Hematopoietic multipotent progenitor cell treated with erythropoietin and hydrocortisone succinate and interleukin-3 and kit ligand, for 4 days (in vitro differentiated cells): ENCODE data around the gene SLC16A8.
A peak's percentile ranks its signal among the peaks of the same experiment; 100 is the strongest.
"Not testable (repeated sequence)": the region's sequence is repeated elsewhere in the genome, so short reads cannot be mapped to it uniquely, and the experiment has no call there.

ENCODE experiments used
- DNase-seq: peaks from one replicate; pipeline ENCODE4 v3.0.0-alpha.2; 2015

SLC16A8 gene

DNA sequence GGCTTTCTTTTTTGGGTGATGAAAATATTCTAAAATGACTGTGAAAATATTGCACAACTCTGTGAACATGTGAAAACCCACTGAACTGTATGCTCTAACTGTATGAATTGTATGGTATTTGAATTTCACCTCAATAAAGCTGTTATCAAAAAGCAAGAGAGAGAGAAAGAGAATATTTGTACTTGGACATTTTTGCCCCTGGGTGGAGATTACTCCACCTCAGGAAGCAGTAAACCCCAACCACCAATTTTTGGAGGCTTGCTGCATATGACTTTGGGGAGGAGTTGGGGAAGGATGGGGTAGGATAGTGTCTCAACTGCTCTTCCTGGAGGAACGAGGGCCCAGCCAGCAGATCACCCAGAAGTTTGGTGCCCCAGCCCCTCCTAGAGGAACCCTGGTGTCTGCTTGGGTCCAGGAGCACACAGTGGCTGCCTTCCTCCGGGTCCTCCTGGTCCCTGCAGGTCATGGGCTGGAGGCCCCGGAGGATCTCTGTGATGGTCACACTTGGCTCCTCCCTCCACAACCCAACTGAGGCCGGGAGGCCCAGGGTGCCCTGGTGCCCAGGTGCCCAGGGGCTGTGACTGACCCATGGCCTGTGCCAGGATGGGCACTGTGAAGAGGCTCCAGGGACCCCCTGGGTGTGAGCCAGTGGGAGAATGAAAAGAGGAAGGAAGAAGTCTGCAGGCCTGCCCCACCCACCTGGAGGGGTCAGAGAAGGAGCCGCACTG, 42.1 kb downstream of the SLC16A8 start:
- DNase-seq = peak; percentile 25

DNA sequence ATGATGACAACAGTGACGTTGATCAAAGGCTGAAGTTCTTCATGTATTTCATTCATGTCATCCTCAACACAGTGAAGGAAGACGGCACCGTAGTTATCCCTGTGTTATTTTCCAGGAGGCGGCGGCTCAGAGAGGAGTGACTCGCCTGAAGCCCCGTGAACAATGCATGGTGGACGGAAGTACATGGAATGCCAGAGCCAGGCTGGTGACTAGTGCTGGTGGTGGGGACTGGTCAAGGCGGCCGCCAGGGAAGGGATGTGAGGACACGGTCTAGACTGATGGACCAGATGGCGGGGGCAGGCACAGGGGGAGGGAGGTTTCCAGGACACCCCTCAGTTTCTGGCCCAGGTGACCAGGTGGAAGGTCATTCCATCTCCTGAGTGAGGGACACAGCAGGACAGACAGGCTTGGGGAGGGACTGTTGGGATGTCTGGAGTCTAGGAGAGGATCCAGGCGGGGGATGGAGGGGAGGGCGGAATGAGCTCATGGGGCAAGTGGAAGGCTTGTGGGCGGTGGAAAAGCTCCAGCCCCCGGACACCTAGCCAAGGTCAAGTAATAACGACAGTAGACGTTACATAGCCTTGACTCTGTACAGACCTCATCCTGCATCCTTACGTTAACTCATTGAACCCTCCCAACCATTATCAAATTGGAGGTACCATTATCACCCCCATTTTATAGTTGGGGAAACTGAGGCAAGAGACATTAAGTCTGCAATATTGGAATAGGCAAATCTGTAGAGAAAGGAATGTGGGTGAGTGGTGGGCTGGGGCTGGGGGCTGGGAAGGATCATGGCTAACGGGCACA, 42.8 kb downstream of the SLC16A8 start:
- no peak for DNase-seq

DNA sequence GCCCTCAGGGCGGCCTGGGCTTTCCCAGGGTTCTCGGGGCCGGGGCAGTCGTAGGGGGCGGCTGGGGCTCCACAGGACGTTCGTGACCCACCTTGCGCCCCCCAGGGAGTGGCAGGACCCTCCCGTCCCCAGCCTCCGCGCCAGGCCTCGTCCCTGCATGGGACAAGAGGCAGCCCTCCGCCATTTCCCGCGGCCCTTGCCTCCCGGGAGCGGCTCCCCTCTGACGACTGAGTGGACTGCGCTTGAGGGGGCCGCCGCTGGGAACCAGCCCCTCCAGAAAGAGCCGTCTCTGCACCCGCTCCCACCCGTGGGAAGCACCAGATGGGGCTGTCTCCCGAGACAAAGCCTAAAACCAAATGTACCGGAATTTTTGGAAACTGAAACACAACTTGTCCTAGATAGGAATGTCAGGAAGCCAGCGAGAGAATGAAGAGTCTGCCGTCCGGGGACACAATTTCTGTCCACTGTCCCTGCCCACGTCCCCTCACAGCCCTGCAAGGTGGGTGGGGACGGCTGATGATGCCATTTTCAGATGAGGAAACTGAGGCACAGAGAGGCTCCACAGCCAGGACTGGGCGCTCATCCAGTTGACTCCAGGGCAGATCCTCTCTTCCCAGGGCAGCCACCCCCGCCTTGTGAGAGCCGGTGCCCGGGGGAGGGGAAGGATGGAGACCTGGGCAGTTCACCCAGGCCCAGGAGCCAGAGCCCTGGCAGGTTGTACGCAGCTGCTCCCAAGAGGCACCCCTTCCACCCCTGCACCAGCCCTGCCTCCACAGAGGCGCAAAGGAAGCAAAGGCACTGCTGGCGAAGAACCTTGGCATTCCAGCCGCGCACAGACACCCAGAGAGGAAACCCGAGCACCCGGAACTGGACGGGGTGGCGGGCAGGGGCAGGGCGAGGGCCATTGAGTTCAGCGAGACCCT, 44.8 kb downstream of the SLC16A8 start:
- DNase-seq = no peak

DNA sequence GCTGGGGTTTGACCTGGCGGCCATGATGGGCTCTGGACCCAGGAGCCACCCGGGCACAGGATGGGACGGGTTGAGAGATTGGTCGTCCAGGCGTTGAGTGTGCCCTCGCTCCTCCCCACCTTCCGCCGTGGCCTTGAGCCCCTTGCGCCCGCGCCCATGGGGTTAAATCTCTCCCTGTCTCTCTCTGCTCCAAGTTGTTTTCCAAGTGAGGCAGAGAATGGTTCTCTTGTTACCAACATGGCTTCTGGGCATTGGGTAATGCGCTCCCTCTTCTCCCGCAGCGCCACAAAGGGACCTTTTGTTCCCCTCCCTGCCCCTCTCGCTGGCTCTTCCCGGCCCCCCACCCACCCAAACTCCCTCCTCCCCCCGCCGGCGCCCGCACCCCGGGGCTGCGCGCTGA, 45.6 kb downstream of the SLC16A8 start:
- DNase-seq = no peak

DNA sequence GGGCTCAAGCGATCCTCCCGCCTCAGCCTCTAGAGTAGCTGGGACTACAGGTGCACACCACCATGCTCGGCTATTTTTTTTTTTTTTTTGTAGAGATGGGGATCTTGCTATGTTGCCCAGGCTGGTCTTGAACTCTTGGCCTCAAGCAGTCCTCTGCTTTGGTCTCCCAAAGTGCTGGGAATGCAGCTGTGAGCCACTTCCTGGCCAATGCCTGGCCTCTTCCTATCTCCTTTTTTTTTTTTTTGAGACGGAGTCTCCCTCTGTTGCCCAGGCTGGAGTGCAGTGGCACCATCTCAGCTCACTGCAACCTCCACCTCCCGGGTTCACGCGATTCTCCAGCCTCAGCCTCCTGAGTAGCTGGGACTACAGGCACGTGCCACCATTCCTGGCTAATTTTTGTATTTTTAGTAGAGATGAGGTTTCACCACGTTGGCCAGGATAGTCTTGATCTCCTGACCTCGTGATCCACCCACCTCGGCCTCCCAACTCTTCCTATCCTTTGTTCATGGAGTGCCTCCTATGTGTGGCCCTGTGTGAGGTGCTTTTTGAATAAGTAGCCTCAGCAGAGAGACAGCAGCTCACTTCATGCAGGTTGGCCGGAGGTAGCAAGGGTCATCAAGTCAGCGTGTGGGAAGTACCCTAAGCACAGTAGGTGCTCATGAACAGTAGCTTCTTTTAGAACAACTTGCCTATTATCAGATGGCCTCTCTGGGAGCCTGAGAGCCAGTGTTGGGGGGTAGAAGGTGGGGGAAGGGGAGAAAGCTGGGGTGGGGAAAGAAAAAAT, 46.4 kb downstream of the SLC16A8 start:
- DNase-seq = not testable (repeated sequence)

DNA sequence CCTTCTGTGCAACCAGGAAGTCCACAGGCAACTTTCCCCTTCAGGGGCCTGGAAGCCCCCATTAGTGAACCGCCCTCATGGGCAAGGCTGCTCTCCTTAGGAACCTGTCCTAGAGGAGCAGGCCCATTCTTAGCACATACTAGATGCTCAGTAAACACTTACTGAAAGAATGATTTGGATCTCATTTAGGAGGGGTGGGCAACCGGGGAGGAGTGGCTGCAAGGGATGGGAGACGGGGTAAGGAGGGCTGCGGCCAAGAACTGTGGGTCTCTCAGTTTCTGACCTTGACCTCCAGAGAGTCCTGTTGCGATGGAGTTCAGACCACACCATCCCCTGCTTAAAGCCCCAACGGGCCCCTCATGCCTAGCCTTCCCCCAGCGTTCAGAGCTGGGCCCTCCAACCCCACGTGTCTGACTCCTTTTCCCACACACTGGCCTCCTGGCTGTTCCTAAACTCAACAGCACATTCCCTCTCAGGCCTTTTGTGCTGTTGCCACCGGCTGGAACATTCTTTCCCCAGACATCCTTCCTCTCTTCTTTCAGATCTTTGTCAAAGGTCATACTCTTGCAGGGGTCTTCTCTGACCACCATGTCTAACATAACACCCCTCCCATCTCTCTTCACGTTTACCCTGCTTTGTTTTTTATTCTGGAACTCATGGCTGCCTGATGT, 47.5 kb downstream of the SLC16A8 start:
- no peak for DNase-seq

DNA sequence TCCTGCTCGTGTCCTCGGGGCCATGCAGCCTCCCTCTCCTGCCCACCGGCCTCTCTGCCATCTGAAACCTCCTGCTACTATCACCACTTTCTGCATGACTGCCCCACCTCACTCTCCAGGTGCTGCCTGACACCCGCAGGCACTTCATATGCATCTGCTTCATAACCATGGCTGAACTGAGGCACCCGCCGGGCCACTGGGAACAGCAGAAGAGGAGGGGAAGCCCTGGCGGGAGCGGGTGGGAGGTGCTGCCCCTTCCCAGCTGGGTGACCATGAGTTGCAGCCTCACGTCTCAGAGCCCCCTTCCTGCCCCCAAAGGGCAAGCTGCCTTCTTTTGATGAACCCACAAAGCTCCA, 48.5 kb downstream of the SLC16A8 start:
- no peak for DNase-seq

DNA sequence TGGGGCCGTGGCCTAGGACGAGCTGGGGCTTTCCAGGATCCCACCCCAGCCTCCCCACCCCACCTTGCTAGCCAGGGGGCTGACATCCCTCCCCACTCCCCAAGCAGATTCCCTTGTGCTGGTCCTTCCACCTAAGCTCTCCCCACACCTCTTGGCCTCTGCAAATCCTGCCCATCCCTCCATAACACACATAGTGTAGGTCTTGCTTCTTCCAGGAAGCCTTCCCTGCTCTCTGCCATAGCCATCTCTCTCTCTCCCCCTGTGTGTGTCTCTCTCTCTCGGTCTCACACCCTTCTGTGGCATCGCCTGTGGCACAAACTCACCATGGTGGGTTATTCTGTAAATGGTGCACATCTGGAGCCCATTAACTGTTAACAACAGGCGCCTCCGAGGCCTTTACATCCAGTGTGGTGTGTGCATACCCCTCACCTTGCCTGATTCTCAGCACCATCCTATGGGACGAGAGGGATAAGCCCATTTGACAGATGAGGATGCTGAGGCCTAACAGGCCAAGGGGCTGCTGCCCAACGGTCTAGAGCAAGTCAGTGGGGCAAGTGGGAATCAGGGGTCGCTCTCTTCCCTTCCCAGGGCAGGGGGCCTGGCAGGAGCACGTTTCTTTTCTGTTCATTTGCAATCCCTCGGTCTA, 49.0 kb downstream of the SLC16A8 start:
- no peak for DNase-seq

DNA sequence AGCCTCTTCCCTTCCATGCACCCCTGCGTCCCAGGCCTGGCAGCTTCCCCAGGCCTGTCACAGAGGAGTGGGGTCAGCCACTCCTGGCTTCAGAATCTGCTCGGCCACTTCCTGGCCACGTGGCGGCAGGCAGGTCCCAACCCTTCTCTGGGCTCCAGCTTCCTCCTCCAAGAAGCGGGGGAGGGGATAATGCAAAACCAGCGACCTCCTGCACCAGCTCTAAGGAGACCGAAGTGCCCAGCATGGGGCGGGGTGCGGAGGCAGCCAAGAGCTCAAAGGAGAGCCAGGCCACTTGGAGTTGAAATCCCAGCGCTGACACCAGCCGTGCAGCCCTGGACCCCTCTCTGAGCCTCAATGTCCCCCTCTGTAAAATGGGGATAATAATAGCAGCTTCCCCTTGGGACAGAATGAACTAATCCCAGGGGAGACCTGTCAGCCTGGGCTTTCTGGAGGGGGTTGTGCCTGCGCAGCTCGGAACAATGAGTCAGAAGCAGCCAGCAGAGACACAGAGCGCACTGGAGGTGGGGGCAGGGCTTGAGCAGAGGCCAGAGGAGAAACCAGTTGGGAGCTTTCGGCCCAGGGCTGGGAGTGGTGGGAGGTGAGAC, 49.6 kb downstream of the SLC16A8 start:
- peak; percentile 77 for DNase-seq

DNA sequence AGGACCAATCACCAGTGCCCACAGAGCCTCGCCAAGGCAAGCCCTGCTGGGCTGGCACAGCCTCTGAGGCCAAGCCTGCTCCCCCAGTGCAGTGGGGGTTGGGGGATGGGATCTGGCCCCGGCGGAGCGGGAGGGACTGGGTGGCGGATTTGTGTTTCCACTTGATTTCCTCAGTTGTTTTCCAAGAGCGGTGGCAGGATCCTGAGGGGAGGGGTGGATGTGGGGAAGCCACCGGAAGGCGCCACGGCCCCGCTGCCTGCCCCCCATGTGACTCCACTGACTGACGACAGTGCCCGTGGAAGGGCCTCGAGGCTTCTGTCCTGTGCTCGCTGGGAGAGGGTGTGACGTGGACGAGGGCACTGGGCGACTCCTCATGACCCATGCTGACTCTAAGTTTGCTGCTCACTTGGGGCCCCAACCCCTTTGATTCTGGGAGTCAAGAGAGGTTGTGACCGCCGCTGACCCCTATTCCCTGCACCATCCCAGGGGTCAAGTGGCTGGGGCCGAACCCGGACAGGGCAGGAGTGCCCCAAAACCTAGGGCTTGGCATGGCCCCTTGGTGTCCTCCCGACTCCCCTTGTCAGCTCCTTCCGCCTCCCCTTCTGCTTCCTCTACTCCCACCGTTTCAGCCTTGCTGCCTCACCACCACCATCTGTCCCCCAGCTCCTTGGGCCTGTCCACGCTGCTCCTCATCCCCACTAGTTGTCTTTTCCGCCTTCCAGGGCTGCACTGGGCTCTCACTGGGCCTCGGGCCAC, 50.3 kb downstream of the SLC16A8 start:
- DNase-seq = no peak

DNA sequence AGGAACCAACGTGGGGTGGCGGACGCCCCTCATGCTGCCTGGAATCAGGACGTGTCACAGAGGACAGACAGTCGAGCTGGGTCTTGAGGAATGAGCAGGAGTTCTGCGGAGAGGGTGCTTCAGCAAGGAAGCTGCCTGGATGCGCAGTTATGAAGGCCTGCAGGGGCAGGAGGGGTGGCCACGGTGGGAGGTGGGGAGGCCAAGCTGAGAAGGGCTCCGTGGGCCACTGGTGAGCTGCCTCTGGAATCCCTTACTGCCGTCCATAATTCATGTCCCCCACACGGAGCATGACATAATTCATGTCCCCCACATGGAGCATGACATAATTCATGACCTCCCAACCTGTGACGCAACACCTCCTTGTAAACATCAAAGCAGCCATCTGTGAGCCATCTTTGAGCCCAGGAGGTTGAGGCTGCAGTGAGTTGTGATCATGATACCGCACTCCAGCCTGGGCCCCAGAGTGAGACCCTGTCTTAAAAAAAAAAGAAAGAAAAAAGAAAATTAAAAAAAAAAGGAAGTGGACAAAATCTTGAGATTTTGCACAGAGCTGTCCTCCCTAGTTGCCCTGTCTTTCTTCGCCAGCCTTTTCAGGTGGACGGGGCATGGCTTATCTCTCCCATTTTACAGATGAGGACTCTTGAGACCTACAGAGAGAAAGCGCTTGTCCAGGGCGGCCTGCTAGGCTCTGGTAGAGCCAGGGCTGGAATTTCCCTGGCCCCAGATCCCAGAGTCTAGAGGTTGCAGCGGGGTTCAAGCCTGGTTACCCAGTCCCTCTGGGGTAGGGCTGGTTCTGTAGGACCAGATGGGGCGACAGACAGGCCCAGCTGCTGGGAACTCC, 51.1 kb downstream of the SLC16A8 start:
- peak; percentile 61 for DNase-seq

DNA sequence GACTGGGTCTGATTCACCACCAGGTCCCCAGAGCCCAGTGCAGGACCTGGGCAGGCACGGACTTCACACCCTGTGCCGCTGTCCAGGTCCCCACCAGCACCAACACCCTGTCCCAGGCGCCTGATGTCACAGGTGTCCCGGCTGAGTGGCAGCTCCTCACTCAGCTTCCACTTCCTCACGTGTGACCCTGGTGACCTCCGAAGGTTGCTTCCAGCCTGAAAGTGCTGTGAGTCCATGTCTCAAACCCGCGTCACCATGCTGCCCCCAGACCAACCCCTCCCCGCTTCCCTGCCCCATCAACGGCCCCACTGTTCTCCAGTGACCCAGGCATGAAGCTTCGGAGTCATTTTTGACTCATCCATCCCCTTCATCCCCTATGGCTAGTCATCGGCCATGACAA, 52.5 kb downstream of the SLC16A8 start:
- DNase-seq = no peak

DNA sequence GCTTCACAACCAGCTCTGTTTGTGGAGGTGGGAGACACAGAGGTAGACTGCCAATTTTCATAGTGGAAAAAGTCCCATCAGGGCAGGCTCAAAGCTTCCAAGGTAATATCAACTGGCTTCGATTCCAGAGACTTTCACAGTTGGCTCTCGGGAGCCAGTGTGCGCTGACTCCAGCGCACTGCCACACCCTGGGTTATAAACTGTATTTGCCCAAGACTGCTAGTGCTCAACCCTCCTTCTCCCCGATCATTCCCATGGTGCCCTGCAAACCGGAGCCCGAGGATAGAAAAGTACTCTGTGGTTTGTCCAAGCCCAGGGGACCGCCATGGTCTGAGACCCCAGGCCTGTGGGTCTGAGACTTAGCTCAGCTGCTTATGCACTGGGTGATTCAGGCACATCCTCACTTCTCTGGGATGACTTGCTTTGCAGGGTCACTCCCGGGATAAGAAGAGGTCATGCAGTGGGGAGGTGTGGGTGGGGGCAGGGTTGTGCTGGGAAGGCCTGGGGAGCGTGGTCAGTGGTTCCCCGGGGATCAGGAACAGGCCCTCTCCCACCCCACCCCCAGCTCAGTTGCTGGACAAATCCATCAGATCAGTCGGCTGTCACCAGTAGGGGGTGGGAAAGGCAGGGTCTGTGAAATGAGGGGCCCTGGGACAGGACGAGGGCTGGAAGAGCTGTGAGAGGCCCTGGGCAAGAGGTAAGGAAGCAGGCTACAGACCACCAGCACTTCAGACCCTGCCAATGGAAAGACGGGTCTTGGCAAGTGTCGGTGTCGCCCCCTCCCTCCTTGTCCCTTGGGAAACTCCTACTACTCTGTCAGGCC, 53.5 kb downstream of the SLC16A8 start:
- no peak for DNase-seq

DNA sequence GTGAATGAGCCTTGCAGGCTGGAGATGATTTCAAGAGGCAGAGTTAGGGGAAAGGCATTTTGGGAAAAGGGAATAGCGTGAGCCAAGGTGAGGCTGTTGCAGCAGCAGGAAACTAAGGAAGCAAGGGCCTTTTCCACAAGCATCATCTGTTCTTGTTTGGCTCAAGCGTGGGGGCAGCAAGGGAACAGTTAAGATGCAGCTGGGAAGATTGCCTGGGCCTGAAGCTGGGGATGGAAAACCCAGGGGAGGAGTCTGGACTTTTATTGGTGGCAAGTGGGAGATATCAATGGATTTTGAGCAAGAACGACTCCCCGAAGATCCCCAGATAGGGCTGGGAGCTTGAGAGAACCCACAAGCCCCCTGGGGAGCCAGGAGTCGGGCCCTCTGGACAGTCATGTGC, 54.1 kb downstream of the SLC16A8 start:
- no peak for DNase-seq

DNA sequence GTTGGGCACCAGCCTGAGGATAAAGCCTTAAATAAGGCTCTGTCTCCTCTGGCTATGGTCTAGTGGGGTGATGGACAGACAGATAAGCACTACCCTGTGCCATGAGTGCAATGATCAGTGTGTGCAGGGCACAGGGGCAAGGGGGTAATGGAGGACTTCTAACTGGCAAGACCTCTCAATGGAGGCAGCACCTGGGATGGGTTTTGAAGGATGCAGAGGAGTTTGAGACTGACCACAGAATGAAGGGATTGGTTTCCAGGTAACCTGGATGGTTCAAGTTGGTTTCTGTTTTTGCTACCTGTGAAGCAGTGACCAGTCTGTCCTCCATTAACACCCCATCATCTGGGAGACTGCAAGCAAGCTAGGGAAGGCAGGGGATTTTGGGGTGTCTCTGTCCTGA, 54.6 kb downstream of the SLC16A8 start:
- no peak for DNase-seq

DNA sequence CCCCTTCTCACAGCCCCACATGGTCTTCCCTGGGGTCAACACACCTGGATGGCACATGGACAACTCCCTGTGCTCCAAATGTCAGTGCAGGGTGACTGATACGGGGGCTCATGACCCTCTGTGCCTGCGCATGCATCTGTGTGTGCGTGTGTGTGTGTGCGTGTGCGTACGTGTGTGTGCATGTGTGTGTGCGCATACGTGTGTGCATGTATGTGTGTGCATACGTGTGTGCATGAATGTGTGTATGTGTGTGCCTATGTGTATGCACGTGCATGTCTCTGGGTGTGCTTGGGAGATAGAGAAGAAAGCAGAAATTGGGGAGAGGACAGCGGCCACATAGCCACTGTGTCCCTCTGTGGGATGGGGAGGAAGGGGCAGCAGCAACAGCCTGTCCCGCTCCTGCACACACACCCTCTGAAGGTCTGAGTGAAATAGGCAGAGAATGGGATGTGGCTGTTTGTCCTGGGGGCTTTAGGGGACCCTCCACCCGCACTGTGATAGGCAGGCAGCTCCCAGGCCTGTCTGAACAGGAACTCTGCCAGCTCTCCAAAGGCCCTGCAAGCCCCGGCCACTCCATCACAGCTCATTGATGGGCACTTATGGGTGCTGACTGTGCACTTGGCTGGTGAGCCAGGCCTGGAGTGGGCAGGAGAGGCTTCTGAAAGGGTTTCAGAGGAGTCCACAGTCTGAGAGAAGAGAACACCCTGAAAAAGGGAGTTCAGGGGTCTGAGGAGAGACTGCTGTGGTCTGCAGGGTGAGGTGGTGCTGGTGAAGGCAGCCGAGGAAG, 55.4 kb downstream of the SLC16A8 start:
- DNase-seq = no peak
